MM.1S (cell line): ENCODE results near the gene SERPINI1.

Experiments used
- EZH2 ChIP-seq: fragments of 300-600 bp; sonication (generic); optimal IDR thresholded peaks from 2 replicates; pipeline ENCODE3; 2017; ENCODE audit warnings: low read depth, mild to moderate bottlenecking, antibody characterized with exemption, low read length, mixed read lengths
- TF ChIP-seq, protein P1 (sequence below): fragments of 300-600 bp; sonication (generic); IDR thresholded peaks from 2 replicates; pipeline ENCODE4 v1.5.1; 2016; ENCODE audit warnings: antibody characterized with exemption, low read length, mixed read lengths

DNA sequence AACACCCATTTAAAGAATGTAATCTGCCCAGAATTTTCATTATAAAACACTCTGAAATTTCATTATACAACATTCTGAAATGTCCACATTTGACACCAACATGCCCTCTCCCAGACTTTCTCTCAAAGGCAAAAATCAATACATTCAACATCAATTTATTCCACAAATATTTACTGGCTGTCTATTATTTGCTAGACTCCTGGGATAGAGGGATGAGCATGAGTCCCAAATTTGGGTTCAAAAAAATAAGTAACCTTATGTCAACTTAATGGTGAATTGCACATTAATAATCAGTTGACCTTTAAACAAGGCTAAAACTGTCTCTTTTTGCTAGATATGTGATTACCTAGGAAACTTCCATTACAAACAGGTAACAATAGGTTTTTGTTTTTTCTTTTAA lies 109.0 kb downstream of the SERPINI1 start:
- TF ChIP-seq, protein P1, sequence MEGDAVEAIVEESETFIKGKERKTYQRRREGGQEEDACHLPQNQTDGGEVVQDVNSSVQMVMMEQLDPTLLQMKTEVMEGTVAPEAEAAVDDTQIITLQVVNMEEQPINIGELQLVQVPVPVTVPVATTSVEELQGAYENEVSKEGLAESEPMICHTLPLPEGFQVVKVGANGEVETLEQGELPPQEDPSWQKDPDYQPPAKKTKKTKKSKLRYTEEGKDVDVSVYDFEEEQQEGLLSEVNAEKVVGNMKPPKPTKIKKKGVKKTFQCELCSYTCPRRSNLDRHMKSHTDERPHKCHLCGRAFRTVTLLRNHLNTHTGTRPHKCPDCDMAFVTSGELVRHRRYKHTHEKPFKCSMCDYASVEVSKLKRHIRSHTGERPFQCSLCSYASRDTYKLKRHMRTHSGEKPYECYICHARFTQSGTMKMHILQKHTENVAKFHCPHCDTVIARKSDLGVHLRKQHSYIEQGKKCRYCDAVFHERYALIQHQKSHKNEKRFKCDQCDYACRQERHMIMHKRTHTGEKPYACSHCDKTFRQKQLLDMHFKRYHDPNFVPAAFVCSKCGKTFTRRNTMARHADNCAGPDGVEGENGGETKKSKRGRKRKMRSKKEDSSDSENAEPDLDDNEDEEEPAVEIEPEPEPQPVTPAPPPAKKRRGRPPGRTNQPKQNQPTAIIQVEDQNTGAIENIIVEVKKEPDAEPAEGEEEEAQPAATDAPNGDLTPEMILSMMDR, result no peak
- TF ChIP-seq EZH2, result no peak
